Liver (tissue), 9 donors: ENCODE data around the gene SH3BGRL3. TPM values are rescaled to one million over a fixed set of nuclear protein-coding genes. Genes with fewer than 3 reads are reported as not detected.
A peak's percentile ranks its signal among the peaks of the same experiment; 100 is the strongest.

ENCODE experiments used
- DNase-seq: peaks from one replicate; pipeline ENCODE4 v3.0.0-alpha.2; 2017; ENCODE audit warnings: low spot score
- H3K27ac ChIP-seq, 2 donors: one replicate each; pipeline ENCODE4 v1.7.0; 2013; ENCODE audit warnings: inconsistent platforms in 2 of 2, low read length in 2 of 2, control low read depth in 1 of 2, low read depth in 1 of 2, mild to moderate bottlenecking in 1 of 2
- H3K27me3 ChIP-seq, 4 donors: one replicate each; pipeline versions ENCODE4 v1.6.1 to v1.7.0; 2013; ENCODE audit warnings: low read length in 3 of 4, inconsistent platforms in 1 of 4, mild to moderate bottlenecking in 1 of 4, moderate library complexity in 1 of 4; ENCODE audit not compliant: control insufficient read depth in 4 of 4, insufficient read depth in 4 of 4
- H3K36me3 ChIP-seq, 4 donors: one replicate each; pipeline versions ENCODE4 v1.6.1 to v1.7.0; 2013; ENCODE audit warnings: low read length in 3 of 4, mild to moderate bottlenecking in 3 of 4, low read depth in 1 of 4, moderate library complexity in 1 of 4; ENCODE audit not compliant: control insufficient read depth in 4 of 4, insufficient read depth in 3 of 4
- H3K4me1 ChIP-seq, 4 donors: one replicate each; pipeline versions ENCODE4 v1.6.1 to v1.7.0; 2013; ENCODE audit warnings: low read length in 3 of 4, mild to moderate bottlenecking in 3 of 4, moderate library complexity in 1 of 4; ENCODE audit not compliant: control insufficient read depth in 4 of 4, insufficient read depth in 4 of 4
- H3K4me3 ChIP-seq, 3 donors: one replicate each; pipeline versions ENCODE4 v1.6.1 to v1.7.0; 2013; ENCODE audit warnings: low read length in 3 of 3, control low read depth in 1 of 3, low read depth in 1 of 3, mild to moderate bottlenecking in 1 of 3
- H3K9ac ChIP-seq, 2 donors: one replicate each; pipeline ENCODE4 v1.7.0; 2013; ENCODE audit warnings: low read length in 2 of 2, mild to moderate bottlenecking in 2 of 2, moderate library complexity in 2 of 2, control low read depth in 1 of 2, low read depth in 1 of 2
- H3K9me3 ChIP-seq, 4 donors: one replicate each; pipeline versions ENCODE4 v1.6.1 to v1.7.0; 2013; ENCODE audit warnings: low read length in 3 of 4; ENCODE audit not compliant: control insufficient read depth in 4 of 4
- CTCF ChIP-seq: fragments of 150-350 bp; IDR thresholded peaks from 2 replicates; pipeline ENCODE4 v1.5.1; 2017; ENCODE audit warnings: improper control_type of control experiment, low read depth, low read length; ENCODE audit not compliant: missing input control
- EGR1 ChIP-seq, 2 donors: IDR thresholded peaks; 2 replicates each; pipeline ENCODE4 v1.6.1; 2016 to 2018; ENCODE audit warnings: antibody characterized with exemption in 2 of 2, low read depth in 2 of 2
- FOXA1 ChIP-seq: IDR thresholded peaks from 2 replicates; pipeline ENCODE4 v1.6.1; 2016; ENCODE audit warnings: antibody characterized with exemption
- FOXA2 ChIP-seq: IDR thresholded peaks from 2 replicates; pipeline ENCODE4 v1.6.1; 2016; ENCODE audit warnings: antibody characterized with exemption
- GABPA ChIP-seq, 2 donors: IDR thresholded peaks in 1 of 2; conservative IDR thresholded peaks in 1 of 2; 2 replicates each; pipeline ENCODE4 v1.6.1; 2016; ENCODE audit warnings: antibody characterized with exemption in 2 of 2, mild to moderate bottlenecking in 1 of 2, moderate library complexity in 1 of 2
- HNF4A ChIP-seq, 2 donors: conservative IDR thresholded peaks; 2 replicates each; pipeline ENCODE4 v1.6.1; 2016; ENCODE audit warnings: antibody characterized with exemption in 2 of 2, mild to moderate bottlenecking in 2 of 2
- HNF4G ChIP-seq: IDR thresholded peaks from 2 replicates; pipeline ENCODE4 v1.6.1; 2016; ENCODE audit warnings: antibody characterized with exemption
- JUND ChIP-seq, 2 donors: IDR thresholded peaks; 2 replicates each; pipeline ENCODE4 v1.6.1; 2016; ENCODE audit warnings: antibody characterized with exemption in 2 of 2
- MAX ChIP-seq: IDR thresholded peaks from 2 replicates; pipeline ENCODE4 v1.6.1; 2016; ENCODE audit warnings: antibody characterized with exemption
- NR2F2 ChIP-seq: IDR thresholded peaks from 2 replicates; pipeline ENCODE4 v1.6.1; 2016; ENCODE audit warnings: antibody characterized with exemption
- RAD21 ChIP-seq, 2 donors: IDR thresholded peaks; 2 replicates each; pipeline ENCODE4 v1.6.1; 2016; ENCODE audit warnings: antibody characterized with exemption in 2 of 2, mild to moderate bottlenecking in 2 of 2
- REST ChIP-seq: IDR thresholded peaks from 2 replicates; pipeline ENCODE4 v1.6.1; 2016; ENCODE audit warnings: antibody characterized with exemption, mild to moderate bottlenecking
- RXRA ChIP-seq, 2 donors: IDR thresholded peaks; 2 replicates each; pipeline ENCODE4 v1.6.1; 2017 to 2018; ENCODE audit warnings: antibody characterized with exemption in 2 of 2, mild to moderate bottlenecking in 1 of 2
- SP1 ChIP-seq: IDR thresholded peaks from 2 replicates; pipeline ENCODE4 v1.6.1; 2018; ENCODE audit warnings: antibody characterized with exemption, mild to moderate bottlenecking
- YY1 ChIP-seq: IDR thresholded peaks from 2 replicates; pipeline ENCODE4 v1.6.1; 2016; ENCODE audit warnings: antibody characterized with exemption, mild to moderate bottlenecking
- WGBS: extraction: QIAGEN DNeasy Blood & Tissue Kit; methylation state at CpG from one replicate; pipeline ENCODE4 v1.1.7; 2013; 5-methylcytosine and 5-hydroxymethylcytosine counted together
- polyA plus RNA-seq, 2 donors: library from polyadenylated mRNA; stranded (reverse) in 1 of 2; unstranded in 1 of 2; fragments of 200-250 nt in 1 of 2; fragments of >200 nt in 1 of 2; fragmentation: Nextera tagmentation in 1 of 2; extraction: Ambion mirVana in 1 of 2; gene quantifications; one replicate each; pipeline versions ENCODE4 v1.2.1 to v1.2.3, GENCODE V29; 2013 to 2015
- total RNA-seq, 2 donors: library from RNA; depleted of rRNA; stranded (reverse); fragments of >200 nt; gene quantifications; one replicate each; pipeline ENCODE4 v1.2.3, GENCODE V29; 2014
- TF ChIP-seq, protein P1 (sequence below): IDR thresholded peaks from 2 replicates; pipeline ENCODE4 v1.6.1; 2016; ENCODE audit warnings: antibody characterized with exemption
- donor health status: healthy.
- donor health status: healthy.
- donor health status: healthy.
- donor health status: healthy.
- donor health status: healthy.

Gene SH3BGRL3
- total and polyA plus RNA-seq, 4 donors, result 4.5 to 93.2 (median 23.0) TPM

DNA sequence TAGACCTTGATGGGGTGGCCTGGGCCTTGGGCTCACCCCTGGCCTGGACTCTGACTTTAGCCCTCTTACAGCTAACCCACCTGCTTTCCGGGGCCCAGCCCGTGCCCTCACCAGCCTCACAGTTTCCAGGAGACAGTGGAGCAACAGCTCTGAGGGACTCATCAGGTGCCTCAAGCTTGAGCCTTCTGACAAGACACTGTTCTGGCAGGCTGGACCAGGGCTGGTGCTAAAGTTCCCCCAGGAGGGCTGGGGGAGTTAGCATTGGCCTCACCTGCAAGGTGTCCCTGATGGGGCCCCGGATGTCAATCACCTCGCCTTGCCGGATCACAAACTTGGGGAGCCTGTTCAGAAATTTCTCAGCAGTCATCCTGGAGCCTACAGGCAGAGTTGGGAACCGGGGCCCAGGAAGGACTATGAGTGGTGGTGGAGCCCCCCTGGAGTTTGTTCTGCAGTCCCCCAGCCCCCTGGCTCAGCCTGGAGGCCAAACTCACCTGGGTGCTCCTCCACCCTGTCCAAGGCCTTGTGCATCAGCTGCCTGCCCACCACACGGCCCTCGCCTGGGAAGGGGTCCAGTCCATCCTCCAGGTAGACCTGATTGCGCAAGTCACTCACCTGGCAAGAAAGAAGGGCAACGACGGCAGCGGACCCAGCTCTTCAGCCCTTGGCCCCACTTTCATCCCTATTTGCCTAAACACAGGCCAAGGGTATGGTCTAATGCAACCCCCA is 4.1 kb downstream of the SH3BGRL3 start:
- Histone ChIP-seq H3K9ac (no peak overlapping the region), H3K27me3 (no peaks in the 10 kb centered on the region), H3K27ac (no peak overlapping the region), H3K4me3 (no peak overlapping the region), H3K4me1 (peaks cover 3 to 22% (median 8%) of the 10 kb centered on the region in 4 donors), H3K9me3 (no peaks in the 10 kb centered on the region), H3K36me3 (no peaks in the 10 kb centered on the region)
- no peak for DNase-seq
- WGBS, result 82% methylated on average over 12 of the region's 12 CpGs
- TF ChIP-seq JUND (IDR thresholded peaks at IDR 0.05) (no peak), CTCF (no peak), SP1 (no peak), REST (no peak), GABPA (IDR thresholded peaks at IDR 0.05 in 1 of 2, conservative IDR thresholded peaks at IDR 0.05 in 1 of 2) (no peak), HNF4A (conservative IDR thresholded peaks at IDR 0.05) (no peak), FOXA2 (no peak), MAX (no peak), FOXA1 (no peak), YY1 (no peak)

DNA sequence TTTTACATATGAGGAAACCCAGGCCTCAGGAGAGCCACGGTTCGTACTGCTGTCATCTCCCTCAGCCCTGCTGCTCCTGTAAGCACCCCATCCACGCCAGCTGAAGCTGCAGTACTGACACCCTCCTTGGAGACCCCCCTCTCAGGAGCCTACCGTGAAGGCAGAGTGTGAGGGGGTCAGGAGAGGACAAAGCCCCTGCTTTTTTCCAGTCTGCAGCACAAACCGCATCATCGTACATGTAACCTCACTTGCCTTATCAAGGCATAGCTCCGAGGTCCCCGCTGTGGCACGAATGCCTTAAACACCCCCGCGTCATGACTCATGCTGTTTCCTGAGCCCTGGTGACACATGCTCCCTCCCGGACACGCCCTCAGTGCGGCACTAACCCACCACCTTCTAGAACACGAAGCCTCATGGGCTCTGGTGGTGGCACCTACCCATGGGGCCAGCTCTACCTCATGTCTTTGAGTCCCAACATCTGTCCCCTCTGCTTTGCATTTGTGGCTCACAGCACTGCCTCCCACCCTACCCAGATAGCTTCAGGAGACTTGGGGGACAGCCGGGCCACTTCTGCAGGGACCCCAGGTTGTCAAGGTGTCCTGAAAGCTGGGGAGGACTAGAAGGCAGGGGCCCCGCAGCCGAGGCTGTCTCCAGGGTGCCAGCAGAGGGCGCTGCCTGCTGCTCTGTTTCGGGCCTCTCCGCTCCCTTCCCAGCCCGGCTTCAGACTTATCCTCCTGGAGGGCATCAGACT is 4.9 kb downstream of the SH3BGRL3 start:
- Histone ChIP-seq H3K36me3 (no peaks in the 10 kb centered on the region), H3K9ac (no peak overlapping the region), H3K27ac (no peak overlapping the region), H3K4me1 (peaks cover 0 to 17% (median 4%) of the 10 kb centered on the region in 4 donors), H3K9me3 (no peaks in the 10 kb centered on the region), H3K27me3 (no peaks in the 10 kb centered on the region), H3K4me3 (no peak overlapping the region)
- DNase-seq, result peak; percentile 76
- WGBS, result 58% methylated on average over 22 of the region's 22 CpGs
- TF ChIP-seq FOXA1 (no peak), FOXA2 (no peak), RXRA (IDR thresholded peaks at IDR 0.05) (no peak), GABPA (IDR thresholded peaks at IDR 0.05 in 1 of 2, conservative IDR thresholded peaks at IDR 0.05 in 1 of 2) (no peak), JUND (IDR thresholded peaks at IDR 0.05) (no peak), EGR1 (IDR thresholded peaks at IDR 0.05; ENCODE audit: low read depth in 2 of 2) (no peak), NR2F2 (no peak), YY1 (no peak), CTCF (peak; percentile 60), HNF4G (no peak), RAD21 (IDR thresholded peaks at IDR 0.05) (peak; percentile 68 to 82), SP1 (no peak), HNF4A (conservative IDR thresholded peaks at IDR 0.05) (no peak)
- TF ChIP-seq, protein P1, sequence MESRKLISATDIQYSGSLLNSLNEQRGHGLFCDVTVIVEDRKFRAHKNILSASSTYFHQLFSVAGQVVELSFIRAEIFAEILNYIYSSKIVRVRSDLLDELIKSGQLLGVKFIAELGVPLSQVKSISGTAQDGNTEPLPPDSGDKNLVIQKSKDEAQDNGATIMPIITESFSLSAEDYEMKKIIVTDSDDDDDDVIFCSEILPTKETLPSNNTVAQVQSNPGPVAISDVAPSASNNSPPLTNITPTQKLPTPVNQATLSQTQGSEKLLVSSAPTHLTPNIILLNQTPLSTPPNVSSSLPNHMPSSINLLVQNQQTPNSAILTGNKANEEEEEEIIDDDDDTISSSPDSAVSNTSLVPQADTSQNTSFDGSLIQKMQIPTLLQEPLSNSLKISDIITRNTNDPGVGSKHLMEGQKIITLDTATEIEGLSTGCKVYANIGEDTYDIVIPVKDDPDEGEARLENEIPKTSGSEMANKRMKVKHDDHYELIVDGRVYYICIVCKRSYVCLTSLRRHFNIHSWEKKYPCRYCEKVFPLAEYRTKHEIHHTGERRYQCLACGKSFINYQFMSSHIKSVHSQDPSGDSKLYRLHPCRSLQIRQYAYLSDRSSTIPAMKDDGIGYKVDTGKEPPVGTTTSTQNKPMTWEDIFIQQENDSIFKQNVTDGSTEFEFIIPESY, result no peak
